Epithelial cell of proximal tubule (primary cell): Measurements from ENCODE around the gene GPRC5B. TPM values are rescaled to one million over a fixed set of nuclear protein-coding genes. Genes with fewer than 3 reads are reported as not detected.

Source experiments
- DNase-seq: peaks from one replicate; pipeline ENCODE4 v3.0.0-alpha.2; 2011; ENCODE audit warnings: low read depth
- H3K4me3 ChIP-seq: 2 replicates; pipeline ENCODE4 v1.5.1; 2011; ENCODE audit warnings: low read depth, mild to moderate bottlenecking, low read length
- total RNA-seq: library from RNA; depleted of rRNA; stranded (reverse); fragments of >200 nt; gene quantifications from 2 replicates; pipeline ENCODE4 v1.2.3, GENCODE V29; 2015
- TF ChIP-seq, protein P1 (sequence below): conservative IDR thresholded peaks from 2 replicates; pipeline ENCODE4 v1.5.1; 2012; ENCODE audit warnings: low read depth, mild to moderate bottlenecking, low read length

The GPRC5B gene
- total RNA-seq, 1 donor from 2014 or later: 9.9 TPM

- TF ChIP-seq, protein P1, sequence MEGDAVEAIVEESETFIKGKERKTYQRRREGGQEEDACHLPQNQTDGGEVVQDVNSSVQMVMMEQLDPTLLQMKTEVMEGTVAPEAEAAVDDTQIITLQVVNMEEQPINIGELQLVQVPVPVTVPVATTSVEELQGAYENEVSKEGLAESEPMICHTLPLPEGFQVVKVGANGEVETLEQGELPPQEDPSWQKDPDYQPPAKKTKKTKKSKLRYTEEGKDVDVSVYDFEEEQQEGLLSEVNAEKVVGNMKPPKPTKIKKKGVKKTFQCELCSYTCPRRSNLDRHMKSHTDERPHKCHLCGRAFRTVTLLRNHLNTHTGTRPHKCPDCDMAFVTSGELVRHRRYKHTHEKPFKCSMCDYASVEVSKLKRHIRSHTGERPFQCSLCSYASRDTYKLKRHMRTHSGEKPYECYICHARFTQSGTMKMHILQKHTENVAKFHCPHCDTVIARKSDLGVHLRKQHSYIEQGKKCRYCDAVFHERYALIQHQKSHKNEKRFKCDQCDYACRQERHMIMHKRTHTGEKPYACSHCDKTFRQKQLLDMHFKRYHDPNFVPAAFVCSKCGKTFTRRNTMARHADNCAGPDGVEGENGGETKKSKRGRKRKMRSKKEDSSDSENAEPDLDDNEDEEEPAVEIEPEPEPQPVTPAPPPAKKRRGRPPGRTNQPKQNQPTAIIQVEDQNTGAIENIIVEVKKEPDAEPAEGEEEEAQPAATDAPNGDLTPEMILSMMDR: no peak
- H3K4me3 ChIP-seq: no peak overlapping the region
- no peak for DNase-seq
Observed at GRCh38 chr16:19919142-19919541, 34.5 kb upstream of the GPRC5B start.

DNA sequence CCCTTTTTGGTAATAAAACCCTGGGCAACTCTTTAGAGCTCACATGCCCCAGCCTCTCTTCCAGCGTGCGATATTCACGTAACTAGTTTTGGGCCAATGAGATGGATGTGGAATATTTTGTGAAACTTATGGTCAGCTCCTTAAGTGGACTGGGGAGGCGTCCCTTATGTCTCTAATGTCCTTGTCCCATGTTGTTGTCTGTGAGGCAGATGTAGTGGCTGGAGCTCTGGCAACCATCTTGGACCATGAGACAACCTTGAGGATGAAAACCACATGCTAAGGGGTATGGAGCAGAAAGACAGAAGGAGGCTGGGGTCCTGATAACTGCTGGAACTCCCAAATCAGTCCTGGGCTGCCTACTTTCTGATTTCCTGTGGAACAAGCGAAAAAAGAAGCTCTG is 31.4 kb upstream of the GPRC5B start:
- no peak overlapping the region for H3K4me3 ChIP-seq
- TF ChIP-seq, protein P1: no peak
- no peak for DNase-seq

GRCh38 chr16:19914877-19915276 is 30.2 kb upstream of the GPRC5B start:
- no peak for DNase-seq
- H3K4me3 ChIP-seq: no peak overlapping the region
- TF ChIP-seq, protein P1: no peak

- TF ChIP-seq, protein P1: no peak
- no peak overlapping the region for H3K4me3 ChIP-seq
- DNase-seq: no peak
Observed at GRCh38 chr16:19913340-19913645, 28.6 kb upstream of the GPRC5B start.

DNA sequence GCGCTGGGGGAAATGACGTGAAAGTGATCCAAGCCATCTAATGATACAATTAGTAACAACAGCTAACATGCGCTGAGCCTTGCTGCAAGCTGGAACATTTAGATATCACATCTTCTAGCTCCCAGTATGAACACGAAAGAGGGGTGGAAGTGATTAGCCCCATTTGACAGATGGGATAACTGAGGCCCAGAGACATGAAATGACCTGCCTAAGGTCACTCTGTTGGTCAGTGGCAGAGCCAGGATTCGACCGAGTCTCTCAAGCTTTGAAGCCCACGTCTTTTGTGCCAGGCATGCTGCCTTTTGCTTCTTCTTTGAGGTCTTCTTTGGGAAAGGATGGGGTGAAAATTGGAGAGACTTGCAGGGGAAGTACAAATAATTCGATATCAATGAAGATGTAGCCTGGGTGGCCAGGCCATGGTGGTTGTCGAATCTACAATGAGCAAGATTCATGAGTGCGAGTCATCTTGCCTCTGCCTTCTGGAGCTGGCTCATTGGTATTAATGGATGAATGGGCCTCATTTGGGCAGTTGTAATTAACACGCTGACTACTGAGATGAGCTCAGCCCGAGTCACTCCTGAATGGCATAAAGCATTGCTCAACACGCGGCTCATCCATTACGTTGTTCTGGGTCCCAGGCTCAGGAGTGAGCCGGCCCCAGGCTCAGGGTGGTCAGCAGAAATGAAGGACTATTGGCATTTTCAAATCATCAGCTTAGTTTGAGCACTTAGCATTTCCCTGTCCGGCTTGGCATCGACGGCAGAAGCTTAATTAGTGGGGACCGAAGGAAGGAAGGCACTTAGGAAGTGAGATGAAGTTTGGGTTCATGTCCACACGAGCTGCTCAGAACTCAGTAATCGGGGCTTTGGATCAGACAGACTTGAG is 28.0 kb upstream of the GPRC5B start:
- TF ChIP-seq, protein P1: no peak
- no peak overlapping the region for H3K4me3 ChIP-seq
- peak; percentile 64 for DNase-seq

- TF ChIP-seq, protein P1: no peak
- no peak for DNase-seq
- H3K4me3 ChIP-seq: no peak overlapping the region
Observed at GRCh38 chr16:19911747-19912454, 27.3 kb upstream of the GPRC5B start.
